Measurements from ENCODE around the gene MPG.

GRCh38 chr16:77273-77806 is 685 bp upstream of the MPG start:
- TF ChIP-seq CTCF (IDR thresholded peaks at IDR 0.05): peak in 1 of 4 experiments; percentile 7
- no peak for TF ChIP-seq POLR2A (IDR thresholded peaks at IDR 0.05)

Measured in sigmoid colon (tissue), 3 donors.